ENCODE data around the gene RASSF3.

The RASSF3 gene

GRCh38 chr12:64569923-64570691 is 40.2 kb upstream of the RASSF3 start:
- DNase-seq (ENCODE audit: low spot score) = no peak
- TF ChIP-seq CTCF (IDR thresholded peaks at IDR 0.05; ENCODE audit: extremely low read depth, missing control alignments) = no peak

- no peak for TF ChIP-seq CTCF (IDR thresholded peaks at IDR 0.05; ENCODE audit: extremely low read depth, missing control alignments)
- DNase-seq (ENCODE audit: low spot score) = no peak
Observed at GRCh38 chr12:64571411-64571810, 38.9 kb upstream of the RASSF3 start.

- TF ChIP-seq CTCF (IDR thresholded peaks at IDR 0.05; ENCODE audit: extremely low read depth, missing control alignments) = no peak
Observed at GRCh38 chr12:64572241-64572640, 38.1 kb upstream of the RASSF3 start.

GRCh38 chr12:64574837-64575236 is 35.5 kb upstream of the RASSF3 start:
- DNase-seq (ENCODE audit: low spot score) = no peak
- TF ChIP-seq CTCF (IDR thresholded peaks at IDR 0.05; ENCODE audit: extremely low read depth, missing control alignments) = no peak

More at GRCh38 chr12:64572241-64572640, 38.1 kb upstream of the RASSF3 start:
- no peak for DNase-seq (ENCODE audit: low spot score)

- DNase-seq (ENCODE audit: low spot score) = no peak
- no peak for TF ChIP-seq CTCF (IDR thresholded peaks at IDR 0.05; ENCODE audit: extremely low read depth, missing control alignments)
Observed at GRCh38 chr12:64577046-64577445, 33.2 kb upstream of the RASSF3 start.

GRCh38 chr12:64578566-64578965 is 31.7 kb upstream of the RASSF3 start:
- TF ChIP-seq CTCF (IDR thresholded peaks at IDR 0.05; ENCODE audit: extremely low read depth, missing control alignments) = no peak
- no peak for DNase-seq (ENCODE audit: low spot score)

- no peak for DNase-seq (ENCODE audit: low spot score)
- no peak for TF ChIP-seq CTCF (IDR thresholded peaks at IDR 0.05; ENCODE audit: extremely low read depth, missing control alignments)
Observed at GRCh38 chr12:64580681-64581080, 29.6 kb upstream of the RASSF3 start.

Data from GM20000 (cell line).